Epithelial cell of esophagus (primary cell): ENCODE results near the gene WBP11.

Experiments used
- DNase-seq: peaks from one replicate; pipeline ENCODE4 v3.0.0; 2010; ENCODE audit warnings: low read depth
- H3K4me3 ChIP-seq: 2 replicates; pipeline ENCODE4 v1.5.1; 2011; ENCODE audit warnings: mild to moderate bottlenecking, low read length, control low read depth
- CTCF ChIP-seq: IDR thresholded peaks from 2 replicates; pipeline ENCODE4 v1.5.1; 2011; ENCODE audit warnings: low read depth, mild to moderate bottlenecking, low read length, control low read depth, inconsistent platforms; ENCODE audit not compliant: insufficient read depth; ENCODE audit errors: missing control alignments

The WBP11 gene

GRCh38 chr12:14781563-14781962 is 21.7 kb downstream of the WBP11 start:
- DNase-seq, result no peak
- no peak overlapping the region for H3K4me3 ChIP-seq
- no peak for TF ChIP-seq CTCF

GRCh38 chr12:14780859-14781258 is 22.4 kb downstream of the WBP11 start:
- TF ChIP-seq CTCF, result no peak
- no peak for DNase-seq
- no peak overlapping the region for H3K4me3 ChIP-seq

GRCh38 chr12:14779834-14780233 is 23.4 kb downstream of the WBP11 start:
- no peak overlapping the region for H3K4me3 ChIP-seq
- no peak for DNase-seq
- TF ChIP-seq CTCF, result no peak

- DNase-seq, result peak; percentile 79
- H3K4me3 ChIP-seq, result no peak overlapping the region
- no peak for TF ChIP-seq CTCF
These were observed 26.0 kb downstream of the WBP11 start for GRCh38 chr12:14777271-14777670.

- no peak for TF ChIP-seq CTCF
- DNase-seq, result no peak
These were observed 26.9 kb downstream of the WBP11 start for GRCh38 chr12:14776236-14776961.

GRCh38 chr12:14775636-14775980 is 27.7 kb downstream of the WBP11 start:
- DNase-seq, result peak; percentile 74
- peak overlapping the region; percentile 90 for H3K4me3 ChIP-seq
- TF ChIP-seq CTCF, result no peak

More at GRCh38 chr12:14776236-14776961, 26.9 kb downstream of the WBP11 start:
- H3K4me3 ChIP-seq, result peak overlapping the region; percentile 90
